HG02885 (cell line): ENCODE measurements around the gene KIF1B.

Experiments used
- ATAC-seq: cut with Tn5 transposase; IDR thresholded peaks from one replicate; pipeline ENCODE4 v1.9.1; 2021; ENCODE audit warnings: mild to moderate bottlenecking; ENCODE audit not compliant: unreplicated experiment, poor library complexity

KIF1B gene

GRCh38 chr1:10272274-10272673 is 61.9 kb downstream of the KIF1B start:
- no peak for ATAC-seq

GRCh38 chr1:10278880-10279279 is 68.5 kb downstream of the KIF1B start:
- ATAC-seq, result no peak

- ATAC-seq, result no peak
Measured at GRCh38 chr1:10280439-10281350, 70.3 kb downstream of the KIF1B start.

GRCh38 chr1:10283318-10283984 is 73.1 kb downstream of the KIF1B start:
- no peak for ATAC-seq

GRCh38 chr1:10286244-10286643 is 75.9 kb downstream of the KIF1B start:
- no peak for ATAC-seq

- no peak for ATAC-seq
Measured at GRCh38 chr1:10287023-10287645, 76.8 kb downstream of the KIF1B start.

- no peak for ATAC-seq
Measured at GRCh38 chr1:10288029-10288615, 77.8 kb downstream of the KIF1B start.

- ATAC-seq, result no peak
Measured at GRCh38 chr1:10291705-10292104, 81.3 kb downstream of the KIF1B start.

- no peak for ATAC-seq
Measured at GRCh38 chr1:10292188-10292587, 81.8 kb downstream of the KIF1B start.

GRCh38 chr1:10295481-10296085 is 85.2 kb downstream of the KIF1B start:
- no peak for ATAC-seq

GRCh38 chr1:10299151-10299550 is 88.8 kb downstream of the KIF1B start:
- no peak for ATAC-seq

- ATAC-seq, result no peak
Measured at GRCh38 chr1:10302416-10302815, 92.0 kb downstream of the KIF1B start.

- ATAC-seq, result no peak
Measured at GRCh38 chr1:10304295-10304694, 93.9 kb downstream of the KIF1B start.

- no peak for ATAC-seq
Measured at GRCh38 chr1:10306435-10306834, 96.1 kb downstream of the KIF1B start.

GRCh38 chr1:10308001-10308400 is 97.6 kb downstream of the KIF1B start:
- ATAC-seq, result no peak

- no peak for ATAC-seq
Measured at GRCh38 chr1:10309243-10310011, 99.1 kb downstream of the KIF1B start.

- ATAC-seq, result no peak
Measured at GRCh38 chr1:10316752-10317151, 106.4 kb downstream of the KIF1B start.

GRCh38 chr1:10319750-10320149 is 109.4 kb downstream of the KIF1B start:
- ATAC-seq, result no peak

- ATAC-seq, result no peak
Measured at GRCh38 chr1:10320336-10320735, 110.0 kb downstream of the KIF1B start.

- no peak for ATAC-seq
Measured at GRCh38 chr1:10322821-10323220, 112.5 kb downstream of the KIF1B start.
